ENCODE measurements around the gene RAB28. TPM values are rescaled to one million over a fixed set of nuclear protein-coding genes. Genes with fewer than 3 reads are reported as not detected.

The RAB28 gene
- total RNA-seq, 3 donors from 2014 or later: 13.0 to 23.6 (median 14.5) TPM

DNA sequence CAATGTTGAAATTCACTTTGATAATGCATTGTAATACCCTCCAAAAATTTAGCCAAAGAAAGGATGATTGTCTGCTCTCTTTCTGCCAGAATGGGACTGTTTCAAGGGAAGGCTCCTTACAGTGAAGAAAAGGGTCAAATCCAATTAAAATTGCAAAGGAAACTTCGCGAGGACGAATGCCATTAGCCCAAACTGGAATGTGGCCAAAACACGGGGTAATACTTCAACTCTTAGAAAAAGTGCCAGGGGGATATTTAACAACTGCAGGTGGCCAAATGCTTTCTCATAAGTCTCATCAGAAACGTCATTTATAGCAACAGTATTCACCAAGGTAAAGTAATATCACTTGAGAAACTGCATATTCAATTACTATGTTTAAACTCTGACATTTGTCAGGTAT lies 31.1 kb upstream of the RAB28 start:
- DNase-seq (no peak), ATAC-seq (no peak)
- TF ChIP-seq, protein P1, sequence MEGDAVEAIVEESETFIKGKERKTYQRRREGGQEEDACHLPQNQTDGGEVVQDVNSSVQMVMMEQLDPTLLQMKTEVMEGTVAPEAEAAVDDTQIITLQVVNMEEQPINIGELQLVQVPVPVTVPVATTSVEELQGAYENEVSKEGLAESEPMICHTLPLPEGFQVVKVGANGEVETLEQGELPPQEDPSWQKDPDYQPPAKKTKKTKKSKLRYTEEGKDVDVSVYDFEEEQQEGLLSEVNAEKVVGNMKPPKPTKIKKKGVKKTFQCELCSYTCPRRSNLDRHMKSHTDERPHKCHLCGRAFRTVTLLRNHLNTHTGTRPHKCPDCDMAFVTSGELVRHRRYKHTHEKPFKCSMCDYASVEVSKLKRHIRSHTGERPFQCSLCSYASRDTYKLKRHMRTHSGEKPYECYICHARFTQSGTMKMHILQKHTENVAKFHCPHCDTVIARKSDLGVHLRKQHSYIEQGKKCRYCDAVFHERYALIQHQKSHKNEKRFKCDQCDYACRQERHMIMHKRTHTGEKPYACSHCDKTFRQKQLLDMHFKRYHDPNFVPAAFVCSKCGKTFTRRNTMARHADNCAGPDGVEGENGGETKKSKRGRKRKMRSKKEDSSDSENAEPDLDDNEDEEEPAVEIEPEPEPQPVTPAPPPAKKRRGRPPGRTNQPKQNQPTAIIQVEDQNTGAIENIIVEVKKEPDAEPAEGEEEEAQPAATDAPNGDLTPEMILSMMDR (IDR thresholded peaks at IDR 0.05): no peak
- no peaks in the 10 kb centered on the region for H3K9me3 ChIP-seq
- no peak overlapping the region for H3K4me3 ChIP-seq
- H3K4me1 ChIP-seq (ENCODE audit: low read depth): no peaks in the 10 kb centered on the region
- no peaks in the 10 kb centered on the region for H3K36me3 ChIP-seq (ENCODE audit: low read depth)
- intact Hi-C loops (cut with DNase I, micrococcal nuclease): no loop called here

DNA sequence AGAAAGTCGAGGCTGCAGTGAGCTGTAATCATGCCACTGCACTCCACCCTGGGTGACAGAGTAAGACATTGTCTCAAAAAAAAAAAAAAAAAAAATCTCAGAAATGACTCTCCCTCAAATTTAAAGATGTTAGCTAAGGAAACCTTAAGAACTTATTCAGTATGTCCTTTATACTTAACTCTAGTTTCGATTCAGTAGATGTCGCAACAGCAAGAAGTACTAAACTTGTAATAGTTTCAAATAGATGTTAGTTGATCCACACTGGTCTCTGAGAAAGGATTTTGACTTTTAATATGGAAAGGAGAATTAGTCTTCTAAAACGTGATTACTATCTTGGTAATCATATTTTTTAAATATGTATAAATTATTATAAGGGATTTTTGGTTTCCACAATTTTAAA lies 30.6 kb upstream of the RAB28 start:
- TF ChIP-seq, protein P1 (IDR thresholded peaks at IDR 0.05): no peak
- ATAC-seq: no peak
- no peaks in the 10 kb centered on the region for H3K9me3 ChIP-seq
- no peaks in the 10 kb centered on the region for H3K36me3 ChIP-seq (ENCODE audit: low read depth)
- intact Hi-C loops (cut with DNase I, micrococcal nuclease): no loop called here
- H3K4me3 ChIP-seq: no peak overlapping the region
- no peaks in the 10 kb centered on the region for H3K4me1 ChIP-seq (ENCODE audit: low read depth)
- no peak for DNase-seq

DNA sequence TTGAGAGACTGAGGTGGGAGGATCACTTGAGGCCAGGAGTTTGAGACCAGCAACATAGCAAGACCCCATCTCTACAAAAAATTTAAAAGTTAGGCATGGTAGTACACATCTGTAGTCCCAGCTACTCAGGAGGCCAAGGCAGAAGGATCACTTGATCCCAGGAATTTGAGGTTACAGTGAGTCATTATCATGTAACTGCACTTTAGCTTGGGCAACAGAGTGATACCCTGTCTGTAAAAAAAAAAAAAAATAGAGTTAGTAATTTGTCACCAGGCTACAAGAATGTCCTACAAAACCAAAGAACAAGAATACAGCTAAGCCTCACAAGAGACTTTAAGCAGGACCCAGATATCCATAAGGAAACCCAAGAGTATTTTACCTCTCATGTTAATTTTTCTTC lies 27.0 kb upstream of the RAB28 start:
- no peak for DNase-seq
- TF ChIP-seq, protein P1 (IDR thresholded peaks at IDR 0.05): no peak
- intact Hi-C loops (cut with DNase I, micrococcal nuclease): no loop called here
- H3K4me1 ChIP-seq (ENCODE audit: low read depth): no peaks in the 10 kb centered on the region
- no peaks in the 10 kb centered on the region for H3K9me3 ChIP-seq
- no peaks in the 10 kb centered on the region for H3K36me3 ChIP-seq (ENCODE audit: low read depth)
- H3K4me3 ChIP-seq: no peak overlapping the region
- no peak for ATAC-seq

GRCh38 chr4:13509442-13509841 lies 25.3 kb upstream of the RAB28 start:
- intact Hi-C loops (cut with DNase I, micrococcal nuclease): no loop called here
- Histone ChIP-seq H3K4me1 (ENCODE audit: low read depth) (no peaks in the 10 kb centered on the region), H3K9me3 (no peaks in the 10 kb centered on the region), H3K4me3 (no peak overlapping the region), H3K36me3 (ENCODE audit: low read depth) (no peaks in the 10 kb centered on the region)
- DNase-seq: no peak
- TF ChIP-seq, protein P1 (IDR thresholded peaks at IDR 0.05): no peak
- ATAC-seq: no peak

DNA sequence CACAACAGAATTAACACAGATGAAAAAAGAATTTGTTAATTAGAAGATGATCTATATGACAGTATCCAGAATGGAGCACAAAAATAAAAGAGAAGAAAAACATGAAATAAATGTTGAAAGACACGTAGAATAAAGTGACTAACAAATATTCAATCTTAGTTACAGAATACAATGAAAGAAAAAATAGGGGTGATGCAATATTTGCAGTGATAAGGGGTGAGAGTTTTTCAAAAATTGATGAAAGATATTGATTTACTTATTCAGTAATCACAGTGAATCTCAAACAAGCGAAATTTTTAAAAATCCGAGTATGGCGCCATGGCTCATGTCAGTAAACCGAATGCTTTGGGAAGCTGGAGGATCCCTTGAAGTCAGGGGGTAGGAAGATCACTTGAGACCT lies 20.2 kb upstream of the RAB28 start:
- no peak overlapping the region for H3K4me3 ChIP-seq
- no peaks in the 10 kb centered on the region for H3K36me3 ChIP-seq (ENCODE audit: low read depth)
- DNase-seq: no peak
- H3K9me3 ChIP-seq: no peaks in the 10 kb centered on the region
- no peaks in the 10 kb centered on the region for H3K4me1 ChIP-seq (ENCODE audit: low read depth)
- no peak for ATAC-seq
- intact Hi-C loops (cut with DNase I, micrococcal nuclease): no loop called here
- TF ChIP-seq, protein P1 (IDR thresholded peaks at IDR 0.05): no peak

DNA sequence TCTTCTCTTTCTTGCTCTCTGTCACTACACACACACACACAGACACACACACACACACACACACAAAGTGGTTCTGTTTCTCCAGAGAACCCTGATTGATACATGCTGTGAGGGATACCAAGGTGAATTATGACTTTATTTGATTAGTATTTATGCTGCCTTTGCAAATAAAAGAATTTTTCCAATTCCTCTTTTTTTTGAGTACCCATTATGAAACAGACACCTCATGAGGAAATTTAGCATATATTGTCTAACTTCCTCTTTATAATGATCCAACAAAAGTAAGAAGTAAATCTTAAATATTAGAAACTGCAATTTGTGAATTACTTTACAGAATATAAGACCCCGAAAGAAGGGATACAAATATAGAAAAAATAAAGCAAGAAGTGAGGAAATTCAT lies 14.3 kb upstream of the RAB28 start:
- TF ChIP-seq, protein P1 (IDR thresholded peaks at IDR 0.05): no peak
- H3K4me1 ChIP-seq (ENCODE audit: low read depth): no peaks in the 10 kb centered on the region
- ATAC-seq (no peak), DNase-seq (no peak)
- intact Hi-C loops (cut with DNase I, micrococcal nuclease): no loop called here
- no peaks in the 10 kb centered on the region for H3K9me3 ChIP-seq
- no peak overlapping the region for H3K4me3 ChIP-seq
- H3K36me3 ChIP-seq (ENCODE audit: low read depth): no peaks in the 10 kb centered on the region

Measured in mucosa of descending colon (tissue), 3 donors.